Activated CD8-positive, alpha-beta memory T cell treated with anti-CD3 and anti-CD28 coated beads for 4 hours (primary cell): ENCODE measurements around the gene OTOP3.

Experiments
- DNase-seq, 2 donors: peaks; one replicate each; pipeline ENCODE4 v3.0.0-alpha.2; 2020; ENCODE audit warnings: low read depth in 2 of 2

OTOP3 gene

DNA sequence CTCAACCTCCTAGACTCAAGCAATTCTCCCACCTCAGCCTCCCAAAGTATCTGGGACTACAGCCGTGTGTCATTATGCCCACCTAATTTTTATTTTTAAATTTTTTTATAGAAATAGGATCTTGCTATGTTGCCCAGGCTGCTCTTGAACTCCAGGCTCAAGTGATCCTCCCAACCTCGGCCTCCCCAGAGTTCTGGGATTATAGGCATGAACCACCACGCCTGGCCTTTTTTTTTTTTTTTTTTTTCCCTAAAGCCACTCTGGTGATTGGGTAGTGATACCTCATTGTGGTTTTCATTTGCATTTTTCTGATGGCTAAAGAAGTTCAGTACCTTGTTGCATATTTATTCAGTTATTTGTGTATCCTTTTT lies 50.5 kb downstream of the OTOP3 start:
- DNase-seq = no peak

DNA sequence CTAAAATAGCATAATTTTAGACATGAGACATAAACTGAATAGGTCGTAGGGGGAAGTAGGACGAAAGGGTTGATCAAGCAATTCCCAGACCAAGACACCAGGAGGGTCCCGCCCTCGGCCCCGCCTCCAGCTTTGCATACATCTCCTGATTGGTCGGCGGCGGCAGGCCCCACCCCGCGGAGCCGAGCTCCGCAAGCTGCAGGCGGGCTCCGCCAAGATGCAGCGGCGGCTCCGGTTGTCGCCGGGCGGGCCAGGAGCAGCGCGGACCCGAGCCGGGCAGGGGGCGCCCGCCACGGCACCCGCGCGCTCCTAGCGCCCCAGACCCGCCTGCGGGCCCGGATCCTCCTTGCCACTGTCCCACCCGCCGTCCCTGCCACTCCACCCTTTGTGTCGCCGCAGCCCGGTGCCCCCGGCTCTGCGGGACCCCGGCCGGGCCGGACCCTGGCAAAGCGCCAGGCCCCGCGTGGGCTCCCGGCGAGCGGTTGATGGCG lies 51.8 kb downstream of the OTOP3 start, which contains the start of gene CDR2L:
Gene CDR2L (plus strand): TSS at position 215 of the 491 bp plus-strand sequence. CDS start 412 bp downstream, outside the sequence.
- DNase-seq = peak; percentile 81 to 82

GRCh38 chr17:74987909-74988711 lies 52.4 kb downstream of the OTOP3 start:
- DNase-seq = no peak

DNA sequence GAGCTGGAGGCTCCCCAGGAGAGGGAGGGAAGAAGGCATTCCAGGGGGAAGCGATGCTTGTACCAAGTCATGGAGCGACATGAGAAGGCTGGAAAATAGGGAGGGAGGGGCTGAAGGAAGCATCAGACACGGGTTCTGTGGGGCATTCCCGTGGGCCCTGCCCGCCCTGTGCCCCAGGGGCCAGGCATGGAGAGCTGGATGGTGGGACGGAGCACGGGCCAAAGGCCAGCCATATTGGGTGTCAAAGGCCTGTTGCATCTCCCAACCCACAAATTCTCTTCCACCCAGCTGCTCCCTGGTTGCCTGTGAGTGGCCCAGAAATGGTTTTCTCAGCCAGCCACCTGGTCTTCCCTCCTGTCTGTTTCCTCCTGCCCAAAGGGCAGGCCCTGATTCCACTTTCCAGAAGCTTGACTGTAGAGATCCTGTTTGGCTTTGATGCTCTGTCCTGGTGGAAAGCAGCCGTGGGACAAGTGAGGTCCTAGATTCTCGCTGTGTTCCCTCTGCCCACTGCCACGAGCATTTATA lies 54.9 kb downstream of the OTOP3 start:
- no peak for DNase-seq

DNA sequence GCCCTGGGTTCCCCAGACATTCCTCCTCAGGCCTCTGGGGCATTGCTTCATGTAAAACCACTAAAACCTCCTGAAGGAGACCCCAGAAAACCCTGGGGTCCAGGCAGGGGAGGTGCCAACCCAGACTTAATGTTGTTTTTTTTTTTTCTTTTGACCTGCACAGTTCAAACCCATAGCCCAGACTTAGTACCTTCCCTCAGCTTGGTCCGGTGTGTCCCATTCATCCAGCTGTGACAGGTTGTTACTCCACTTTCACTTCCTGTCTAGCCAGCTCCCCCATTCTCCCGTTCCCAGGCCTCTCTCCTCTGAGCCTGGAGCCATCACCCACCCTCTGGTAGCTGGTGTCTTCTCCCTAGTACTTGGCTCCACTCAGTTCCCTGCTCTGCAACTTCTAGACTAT lies 56.5 kb downstream of the OTOP3 start:
- no peak for DNase-seq

DNA sequence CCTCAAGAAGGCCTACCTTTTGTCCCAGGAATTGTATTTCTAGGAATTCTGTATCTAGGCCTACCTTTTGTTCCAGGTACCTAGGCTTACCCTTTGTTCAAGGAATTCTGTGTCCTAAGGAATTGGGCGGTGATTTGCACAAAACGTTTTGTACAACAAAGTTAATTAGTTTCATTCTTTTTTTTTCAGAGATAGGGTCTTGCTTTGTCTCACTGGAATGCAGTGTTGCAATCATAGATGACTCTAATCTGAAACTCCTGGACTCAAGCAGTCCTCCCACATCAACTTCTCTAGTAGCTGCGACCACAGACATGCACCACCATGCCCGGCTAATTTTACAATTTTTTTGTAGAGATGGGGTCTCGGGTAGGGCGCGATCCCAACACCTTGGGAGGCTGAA lies 58.7 kb downstream of the OTOP3 start:
- no peak for DNase-seq

DNA sequence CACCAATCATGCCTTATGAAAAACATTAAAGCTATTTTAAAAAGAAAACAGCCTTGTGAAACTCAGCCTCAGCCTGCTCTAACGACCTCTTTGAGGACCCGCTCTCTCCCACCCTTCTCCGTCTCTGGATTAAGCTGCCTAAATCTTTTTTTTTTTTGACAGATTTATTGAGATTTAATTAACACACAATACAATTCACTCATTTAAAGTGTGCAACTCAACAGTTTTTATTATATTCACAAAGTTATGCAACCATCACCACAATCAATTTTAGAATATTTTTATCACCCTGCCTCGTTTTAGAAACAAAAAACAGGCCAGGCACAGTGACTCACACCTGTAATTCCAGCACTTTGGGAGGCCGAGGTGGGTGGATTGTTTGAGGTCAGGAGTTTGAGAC lies 60.1 kb downstream of the OTOP3 start:
- DNase-seq = no peak

DNA sequence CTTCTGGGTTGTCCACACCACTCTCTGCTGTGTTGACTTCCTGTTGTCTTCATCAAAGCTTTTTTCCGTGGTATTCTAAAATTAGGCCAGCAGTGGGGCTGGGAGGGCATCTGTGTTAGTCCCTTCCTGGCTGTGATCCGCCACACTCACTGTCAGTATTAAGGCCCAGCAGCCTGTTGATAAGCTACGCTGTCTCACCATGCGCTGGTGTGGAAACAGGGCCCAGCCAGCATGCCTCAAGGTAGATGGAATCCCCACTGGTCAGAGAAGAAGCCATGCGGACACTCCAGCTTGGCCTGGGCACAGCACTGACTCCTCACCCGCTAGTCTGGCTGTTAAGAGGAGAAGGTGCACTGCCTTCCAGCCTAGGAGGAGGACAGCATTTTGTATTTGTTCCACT lies 63.1 kb downstream of the OTOP3 start:
- DNase-seq = no peak

DNA sequence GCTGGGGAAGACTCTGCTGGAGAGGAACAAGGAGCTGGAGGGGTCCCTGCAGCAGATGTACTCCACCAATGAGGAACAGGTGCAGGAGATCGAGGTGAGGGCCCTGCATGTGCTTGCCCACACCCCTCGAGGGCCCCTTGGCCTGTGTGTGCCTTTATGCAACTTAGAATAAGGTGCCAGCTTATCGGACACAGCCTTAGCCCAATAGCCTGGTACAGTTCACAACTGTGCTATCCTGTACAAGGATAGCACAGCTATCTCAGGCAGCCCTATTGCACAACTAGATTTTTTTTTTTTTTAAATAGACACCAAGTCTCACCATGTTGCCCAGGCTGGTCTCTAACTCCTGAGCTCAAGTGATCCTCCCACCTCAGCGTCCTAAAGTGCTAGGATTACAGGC lies 63.8 kb downstream of the OTOP3 start:
- no peak for DNase-seq
